Neural cell (in vitro differentiated cells): ENCODE measurements around the gene RSPRY1.

Experiments used
- EP300 ChIP-seq: fragments of 450-650 bp; conservative IDR thresholded peaks from 2 replicates; pipeline ENCODE4 v1.6.1; 2014; ENCODE audit warnings: antibody characterized with exemption, mild to moderate bottlenecking, moderate library complexity; ENCODE audit not compliant: poor library complexity, severe bottlenecking
- EZH2 ChIP-seq: fragments of 200-600, 300-800 bp; shearing (Covaris generic), sonication (generic); IDR thresholded peaks from 2 replicates; pipeline ENCODE4 v1.6.1; 2014; ENCODE audit warnings: antibody characterized with exemption, low read length, borderline replicate concordance, mild to moderate bottlenecking; ENCODE audit not compliant: insufficient read depth, poor library complexity, severe bottlenecking
- POLR2AphosphoS5 ChIP-seq: IDR thresholded peaks from 2 replicates; pipeline ENCODE4 v1.6.1; 2012
- TF ChIP-seq, protein P1 (sequence below): fragments of 450-650 bp; IDR thresholded peaks from 2 replicates; pipeline ENCODE4 v1.5.1; 2014; ENCODE audit warnings: antibody characterized with exemption, mild to moderate bottlenecking, moderate library complexity; ENCODE audit not compliant: poor library complexity, severe bottlenecking

DNA sequence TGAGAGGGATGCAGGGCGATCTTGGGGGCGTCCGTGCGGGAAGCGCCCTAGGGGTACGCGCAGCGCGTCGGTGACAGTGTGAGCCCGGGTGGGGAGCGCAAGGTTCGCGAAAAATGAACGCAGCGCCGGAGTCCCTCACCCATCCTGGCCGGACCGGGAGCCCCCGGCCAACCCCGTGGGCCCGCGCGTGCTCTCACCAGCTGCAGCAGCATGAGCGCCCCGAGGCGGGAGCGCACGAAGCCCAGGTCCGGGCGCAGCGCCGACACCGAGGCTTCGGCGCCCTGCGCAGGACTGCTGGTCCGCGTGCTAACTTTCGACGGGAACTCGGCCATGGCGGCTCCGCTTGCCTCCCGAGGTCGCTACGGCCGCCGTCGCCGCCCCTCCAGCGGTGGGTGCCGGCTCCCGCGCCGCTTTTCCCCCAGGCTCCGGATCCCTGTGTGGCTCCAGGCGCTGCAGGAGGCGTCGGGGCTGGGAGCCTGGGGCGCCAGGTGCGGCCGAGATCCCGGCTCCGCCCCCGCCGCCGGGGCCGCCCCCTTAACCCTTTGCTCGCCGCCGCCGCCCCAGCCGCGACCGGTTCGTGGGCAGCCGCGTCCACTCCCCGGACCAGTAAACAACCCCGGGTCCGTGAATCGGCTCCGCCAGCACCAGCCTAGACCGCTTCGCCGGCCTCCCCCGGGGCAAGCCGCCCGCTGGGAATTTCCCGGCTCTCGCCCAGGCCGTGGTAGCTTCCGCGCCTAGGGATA, 98.3 kb downstream of the RSPRY1 start, which contains the start of gene PLLP:
- no peak for TF ChIP-seq POLR2AphosphoS5
- TF ChIP-seq EZH2: no peak
- TF ChIP-seq, protein P1, sequence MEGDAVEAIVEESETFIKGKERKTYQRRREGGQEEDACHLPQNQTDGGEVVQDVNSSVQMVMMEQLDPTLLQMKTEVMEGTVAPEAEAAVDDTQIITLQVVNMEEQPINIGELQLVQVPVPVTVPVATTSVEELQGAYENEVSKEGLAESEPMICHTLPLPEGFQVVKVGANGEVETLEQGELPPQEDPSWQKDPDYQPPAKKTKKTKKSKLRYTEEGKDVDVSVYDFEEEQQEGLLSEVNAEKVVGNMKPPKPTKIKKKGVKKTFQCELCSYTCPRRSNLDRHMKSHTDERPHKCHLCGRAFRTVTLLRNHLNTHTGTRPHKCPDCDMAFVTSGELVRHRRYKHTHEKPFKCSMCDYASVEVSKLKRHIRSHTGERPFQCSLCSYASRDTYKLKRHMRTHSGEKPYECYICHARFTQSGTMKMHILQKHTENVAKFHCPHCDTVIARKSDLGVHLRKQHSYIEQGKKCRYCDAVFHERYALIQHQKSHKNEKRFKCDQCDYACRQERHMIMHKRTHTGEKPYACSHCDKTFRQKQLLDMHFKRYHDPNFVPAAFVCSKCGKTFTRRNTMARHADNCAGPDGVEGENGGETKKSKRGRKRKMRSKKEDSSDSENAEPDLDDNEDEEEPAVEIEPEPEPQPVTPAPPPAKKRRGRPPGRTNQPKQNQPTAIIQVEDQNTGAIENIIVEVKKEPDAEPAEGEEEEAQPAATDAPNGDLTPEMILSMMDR: no peak
- no peak for TF ChIP-seq EP300
